Lower leg skin (tissue), 3 donors: ENCODE data around the gene TLCD1.

ENCODE experiments used
- POLR2A ChIP-seq, 2 donors: fragments of 450-650 bp; IDR thresholded peaks; one replicate each; pipeline ENCODE4 v1.6.1; 2016 to 2017; ENCODE audit warnings: antibody characterized with exemption in 2 of 2, mild to moderate bottlenecking in 1 of 2, moderate library complexity in 1 of 2
- TF ChIP-seq, protein P1 (sequence below), 3 donors: fragments of 450-650 bp; IDR thresholded peaks; one replicate each; pipeline ENCODE4 v1.5.1; 2016; ENCODE audit warnings: antibody characterized with exemption in 3 of 3, mild to moderate bottlenecking in 3 of 3, moderate library complexity in 2 of 3

- TF ChIP-seq, protein P1, sequence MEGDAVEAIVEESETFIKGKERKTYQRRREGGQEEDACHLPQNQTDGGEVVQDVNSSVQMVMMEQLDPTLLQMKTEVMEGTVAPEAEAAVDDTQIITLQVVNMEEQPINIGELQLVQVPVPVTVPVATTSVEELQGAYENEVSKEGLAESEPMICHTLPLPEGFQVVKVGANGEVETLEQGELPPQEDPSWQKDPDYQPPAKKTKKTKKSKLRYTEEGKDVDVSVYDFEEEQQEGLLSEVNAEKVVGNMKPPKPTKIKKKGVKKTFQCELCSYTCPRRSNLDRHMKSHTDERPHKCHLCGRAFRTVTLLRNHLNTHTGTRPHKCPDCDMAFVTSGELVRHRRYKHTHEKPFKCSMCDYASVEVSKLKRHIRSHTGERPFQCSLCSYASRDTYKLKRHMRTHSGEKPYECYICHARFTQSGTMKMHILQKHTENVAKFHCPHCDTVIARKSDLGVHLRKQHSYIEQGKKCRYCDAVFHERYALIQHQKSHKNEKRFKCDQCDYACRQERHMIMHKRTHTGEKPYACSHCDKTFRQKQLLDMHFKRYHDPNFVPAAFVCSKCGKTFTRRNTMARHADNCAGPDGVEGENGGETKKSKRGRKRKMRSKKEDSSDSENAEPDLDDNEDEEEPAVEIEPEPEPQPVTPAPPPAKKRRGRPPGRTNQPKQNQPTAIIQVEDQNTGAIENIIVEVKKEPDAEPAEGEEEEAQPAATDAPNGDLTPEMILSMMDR (IDR thresholded peaks at IDR 0.05): no peak
- no peak for TF ChIP-seq POLR2A (IDR thresholded peaks at IDR 0.05)
These were observed 7.0 kb downstream of the TLCD1 start for GRCh38 chr17:28719021-28719433.
